Heart left ventricle (tissue), 16 donors: ENCODE measurements around the gene FBXO31. TPM values are rescaled to one million over a fixed set of nuclear protein-coding genes. Genes with fewer than 3 reads are reported as not detected.

Experiments
- ATAC-seq, 4 donors: fragments of 200-7000 bp; cut with Tn5 transposase; one replicate each; pipeline ENCODE4 v1.9.1; 2020 to 2022; ENCODE audit warnings: moderate library complexity in 4 of 4, mild to moderate bottlenecking in 3 of 4, moderate number of reproducible peaks in 1 of 4
- DNase-seq, 5 donors: peaks; one replicate each; pipeline ENCODE4 v3.0.0-alpha.2; 2020
- H3K27ac ChIP-seq, 12 donors: fragments of 200-600 bp; sonication (generic) in 4 of 12; one replicate each; pipeline versions ENCODE4 v1.5.0 to v1.8.0; 2016 to 2022; ENCODE audit warnings: mild to moderate bottlenecking in 2 of 12
- H3K27me3 ChIP-seq, 9 donors: fragments of 200-600 bp; sonication (generic) in 2 of 9; one replicate each; pipeline versions ENCODE4 v1.5.1 to v1.8.0; 2016 to 2022; ENCODE audit warnings: mild to moderate bottlenecking in 3 of 9
- H3K36me3 ChIP-seq, 9 donors: fragments of 200-600 bp; sonication (generic) in 2 of 9; one replicate each; pipeline versions ENCODE4 v1.5.0 to v1.8.0; 2018 to 2022; ENCODE audit warnings: mild to moderate bottlenecking in 2 of 9
- H3K4me1 ChIP-seq, 12 donors: fragments of 200-600 bp; sonication (generic) in 4 of 12; one replicate each; pipeline versions ENCODE4 v1.5.0 to v1.8.0; 2016 to 2022; ENCODE audit warnings: mild to moderate bottlenecking in 3 of 12
- H3K4me3 ChIP-seq, 12 donors: fragments of 200-600 bp; sonication (generic) in 4 of 12; one replicate each; pipeline versions ENCODE4 v1.5.0 to v1.8.0; 2017 to 2022; ENCODE audit warnings: mild to moderate bottlenecking in 9 of 12, moderate library complexity in 4 of 12
- H3K9me3 ChIP-seq, 12 donors: fragments of 200-600 bp; sonication (generic) in 4 of 12; one replicate each; pipeline versions ENCODE4 v1.5.0 to v1.8.0; 2016 to 2022; ENCODE audit warnings: mild to moderate bottlenecking in 1 of 12
- POLR2A ChIP-seq, 2 donors: fragments of 450-650 bp; IDR thresholded peaks; one replicate each; pipeline ENCODE4 v1.6.1; 2017; ENCODE audit warnings: antibody characterized with exemption in 2 of 2, mild to moderate bottlenecking in 2 of 2, moderate library complexity in 2 of 2
- WGBS, 4 donors: extraction: QIAGEN DNeasy Blood & Tissue Kit in 2 of 4; methylation state at CpG; one replicate each; pipeline versions ENCODE4 v1.1.5 to v1.1.7; 2013 to 2018; 5-methylcytosine and 5-hydroxymethylcytosine counted together
- intact Hi-C, 10 donors: fragments of 100-400 bp; cut with DNase I; formaldehyde crosslinking; loops; one replicate each; pipeline versions ENCODE4 v1.11.1 to v1.14.2; 2022
- polyA plus RNA-seq, 2 donors: library from polyadenylated mRNA; stranded (reverse); fragments of 200-250 nt; gene quantifications; one replicate each; pipeline ENCODE4 v1.2.3, GENCODE V29; 2013
- total RNA-seq, 9 donors: library from RNA; depleted of rRNA in 2 of 9; stranded (reverse); fragments of >200 nt in 2 of 9; fragmentation: NEBNext Ultra II Directional in 3 of 9; extraction: Animal tissue kit (Norgen Biotek cat#: 25700) in 3 of 9; gene quantifications; one replicate each; pipeline versions ENCODE4 v1.1.0 to v1.2.4, GENCODE V29; 2016 to 2023
- TF ChIP-seq, protein P1 (sequence below), 12 donors: fragments of 200-600 bp; sonication (generic) in 4 of 12; IDR thresholded peaks; one replicate each; pipeline versions ENCODE4 v1.5.0 to v1.8.0; 2018 to 2022; ENCODE audit warnings: antibody characterized with exemption in 12 of 12, mild to moderate bottlenecking in 5 of 12
- donor health status: ischemic (EF 13 %, LVEDD 7.1; RV severe dilation, severe dysfunction).
- donor health status: healthy with polysubstance abuse.
- donor health status: DM: no; HTN: yes; CAD: no.
- donor health status: DM: no; HTN: no; CAD: no.
- donor health status: ischemic (EF 25% LVEDD 6.9; RV normal size, moderate dysfunction).
- donor health status: ischemic (EF 25% LVEDD 5.7; RV mildly dilated, moderate dysfunction).
- donor health status: healthy.
- donor health status: DM: yes; HTN: yes; CAD: no.
- donor health status: ischemic (EF 35%, LVEDD 5.7; RV mildly dilated, moderate dysfunction).
- donor health status: nonischemic (EF 11% LVEDD 7.7; RV severe dilation, severe dysfunction).
- donor health status: DM: yes; HTN: yes; CAD: no.
- donor health status: PGD.
- donor health status: ischemic (EF 29% LVEDD 5.4; RV normal size, mild dysfunction).
- donor health status: nonischemic (EF 23%, LVEDD 6.1; RV moderate dilation, normal function).

FBXO31 gene
- total and polyA plus RNA-seq, 11 donors = 20.0 to 130 (median 63.1) TPM

DNA sequence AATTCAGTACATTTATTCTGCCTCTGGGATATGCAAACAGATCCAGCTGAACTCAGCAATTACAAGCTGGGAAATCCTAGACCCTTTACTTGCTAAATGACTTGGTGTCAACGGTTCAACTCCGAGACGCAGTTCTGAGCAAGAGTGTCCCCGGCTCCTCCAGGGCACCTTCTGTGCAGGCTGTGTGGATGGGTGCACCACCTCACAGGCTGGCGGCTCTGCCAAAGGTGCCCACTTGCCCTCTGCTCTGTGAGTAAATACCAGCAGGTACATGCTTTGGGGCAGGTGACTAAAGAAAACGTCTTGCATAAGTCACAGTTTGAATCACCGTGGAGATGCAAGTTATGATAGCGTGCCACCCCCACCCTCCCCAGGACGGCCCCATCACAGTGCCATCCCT lies 31.9 kb upstream of the FBXO31 start:
- H3K36me3 ChIP-seq = peaks cover 0 to 100% (median 99%) of the 10 kb centered on the region in 9 donors
- H3K27ac ChIP-seq = no peak overlapping the region
- DNase-seq (no peak), ATAC-seq (no peak)
- no peaks in the 10 kb centered on the region for H3K27me3 ChIP-seq
- H3K4me1 ChIP-seq = peaks cover 0 to 6% (median 0%) of the 10 kb centered on the region in 12 donors
- H3K9me3 ChIP-seq = no peaks in the 10 kb centered on the region
- intact Hi-C loops = loop anchor here in 9 of 10 donors (5.0 to 10.0 kb wide), 8 partner anchors 77 to 222 kb away; partner anchors contain the start of gene ZCCHC14 (in 2 of the 9)
- TF ChIP-seq, protein P1, sequence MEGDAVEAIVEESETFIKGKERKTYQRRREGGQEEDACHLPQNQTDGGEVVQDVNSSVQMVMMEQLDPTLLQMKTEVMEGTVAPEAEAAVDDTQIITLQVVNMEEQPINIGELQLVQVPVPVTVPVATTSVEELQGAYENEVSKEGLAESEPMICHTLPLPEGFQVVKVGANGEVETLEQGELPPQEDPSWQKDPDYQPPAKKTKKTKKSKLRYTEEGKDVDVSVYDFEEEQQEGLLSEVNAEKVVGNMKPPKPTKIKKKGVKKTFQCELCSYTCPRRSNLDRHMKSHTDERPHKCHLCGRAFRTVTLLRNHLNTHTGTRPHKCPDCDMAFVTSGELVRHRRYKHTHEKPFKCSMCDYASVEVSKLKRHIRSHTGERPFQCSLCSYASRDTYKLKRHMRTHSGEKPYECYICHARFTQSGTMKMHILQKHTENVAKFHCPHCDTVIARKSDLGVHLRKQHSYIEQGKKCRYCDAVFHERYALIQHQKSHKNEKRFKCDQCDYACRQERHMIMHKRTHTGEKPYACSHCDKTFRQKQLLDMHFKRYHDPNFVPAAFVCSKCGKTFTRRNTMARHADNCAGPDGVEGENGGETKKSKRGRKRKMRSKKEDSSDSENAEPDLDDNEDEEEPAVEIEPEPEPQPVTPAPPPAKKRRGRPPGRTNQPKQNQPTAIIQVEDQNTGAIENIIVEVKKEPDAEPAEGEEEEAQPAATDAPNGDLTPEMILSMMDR (IDR thresholded peaks at IDR 0.05) = no peak
- TF ChIP-seq POLR2A (IDR thresholded peaks at IDR 0.05) = no peak
- WGBS, 4 donors = 82 to 94% (median 93%) methylated on average over 8 to 9 of the region's 9 CpGs
- no peak overlapping the region for H3K4me3 ChIP-seq

DNA sequence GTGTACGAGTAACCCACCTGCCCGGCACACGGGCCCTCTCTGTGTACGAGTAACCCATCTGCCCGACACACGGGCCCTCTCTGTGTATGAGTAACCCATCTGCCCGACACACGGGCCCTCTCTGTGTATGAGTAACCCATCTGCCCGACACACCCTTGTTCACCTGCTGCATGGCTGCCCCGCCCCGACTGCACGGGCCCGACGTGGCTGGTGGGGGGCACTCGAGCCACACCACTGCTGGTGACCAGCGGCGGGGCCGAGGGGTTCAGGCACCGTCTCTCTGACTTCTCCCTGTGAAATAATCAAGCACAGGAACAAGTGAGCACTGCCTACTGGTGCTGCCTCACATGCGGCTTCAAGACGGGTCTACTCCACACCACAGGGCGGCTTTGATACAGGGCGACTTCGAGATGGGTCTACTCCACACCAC lies 30.7 kb upstream of the FBXO31 start:
- Histone ChIP-seq H3K9me3 (no peaks in the 10 kb centered on the region), H3K4me3 (no peak overlapping the region), H3K27me3 (no peaks in the 10 kb centered on the region), H3K36me3 (peaks cover 0 to 100% (median 96%) of the 10 kb centered on the region in 9 donors), H3K4me1 (peaks cover 0 to 6% (median 0%) of the 10 kb centered on the region in 12 donors), H3K27ac (no peak overlapping the region)
- intact Hi-C loops = loop anchor here in 6 of 10 donors (5.0 to 10.0 kb wide), 7 partner anchors 81 to 223 kb away; partner anchors contain the start of gene ZCCHC14 (in 1 of the 6)
- WGBS, 4 donors = 90 to 91% (median 90%) methylated on average over 24 of the region's 24 CpGs
- ATAC-seq (no peak), DNase-seq (no peak)
- TF ChIP-seq POLR2A (IDR thresholded peaks at IDR 0.05) = no peak
- TF ChIP-seq, protein P1 (IDR thresholded peaks at IDR 0.05) = no peak

DNA sequence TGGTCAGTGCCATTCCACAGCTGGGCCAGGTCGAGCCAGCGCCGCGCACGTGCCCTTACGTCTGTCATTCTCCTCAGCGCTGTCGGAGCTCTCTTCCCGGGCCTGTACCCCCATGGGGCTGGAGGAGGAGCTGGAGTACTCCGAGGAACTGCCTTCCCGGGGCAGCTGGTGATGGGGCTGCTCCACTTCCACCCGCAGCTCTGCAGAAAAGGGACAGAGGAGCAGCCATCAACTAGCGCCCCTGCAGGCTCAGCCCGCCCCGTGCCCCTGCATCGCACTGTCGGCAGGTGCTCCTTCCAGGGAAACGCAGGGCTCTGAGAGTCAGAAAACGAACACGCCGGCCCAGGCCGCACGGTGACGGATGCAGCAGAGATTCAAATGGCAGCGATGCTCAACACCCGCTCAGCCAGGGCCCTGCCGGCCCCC lies 29.4 kb upstream of the FBXO31 start:
- H3K9me3 ChIP-seq = no peaks in the 10 kb centered on the region
- H3K36me3 ChIP-seq = peaks cover 0 to 100% (median 94%) of the 10 kb centered on the region in 9 donors
- ATAC-seq (peak in 2 of 4 donors; percentile 15 to 24), DNase-seq (no peak)
- no peak overlapping the region for H3K4me3 ChIP-seq
- TF ChIP-seq POLR2A (IDR thresholded peaks at IDR 0.05) = no peak
- TF ChIP-seq, protein P1 (IDR thresholded peaks at IDR 0.05) = no peak
- 89 to 92% (median 91%) methylated on average over 24 to 27 of the region's 27 CpGs for WGBS, 4 donors
- peaks cover 0 to 8% (median 0%) of the 10 kb centered on the region in 12 donors for H3K4me1 ChIP-seq
- intact Hi-C loops = loop anchor here in 6 of 10 donors (5.0 to 10.0 kb wide), 7 partner anchors 82 to 224 kb away; partner anchors contain the start of gene ZCCHC14 (in 1 of the 6)
- H3K27me3 ChIP-seq = no peaks in the 10 kb centered on the region
- no peak overlapping the region for H3K27ac ChIP-seq

DNA sequence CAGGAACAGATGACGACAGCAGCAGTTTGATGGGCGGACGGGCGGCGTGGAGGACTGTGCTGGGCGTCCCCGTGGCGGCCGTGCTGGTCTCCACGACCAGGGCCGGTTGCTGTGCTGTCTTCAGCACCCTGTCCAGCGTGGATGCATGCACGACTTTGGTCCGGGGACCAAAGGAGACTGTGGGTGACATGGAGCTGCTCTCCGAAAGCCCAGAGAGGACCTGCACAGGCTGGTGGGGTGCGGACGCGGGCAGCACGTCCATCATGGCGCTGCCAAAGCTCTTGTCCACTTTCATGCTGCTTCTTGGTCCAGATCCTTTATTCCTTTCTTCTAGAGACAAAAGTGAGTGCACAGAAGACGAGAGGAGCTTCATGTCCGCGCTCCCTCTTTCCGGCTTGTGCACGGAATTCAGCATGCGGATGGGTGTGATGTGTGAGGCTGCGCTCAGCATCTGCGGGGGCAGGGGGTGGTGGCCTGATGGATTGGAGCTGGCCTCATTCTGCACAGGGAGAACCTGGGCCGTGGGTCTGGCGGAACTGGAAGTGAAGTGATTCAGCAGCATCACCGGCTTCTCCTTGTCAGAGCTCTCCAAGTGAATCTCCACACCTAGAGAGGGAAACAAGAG lies 28.9 kb upstream of the FBXO31 start:
- no peaks in the 10 kb centered on the region for H3K9me3 ChIP-seq
- peak in 1 of 4 donors; percentile 8 for ATAC-seq
- TF ChIP-seq POLR2A (IDR thresholded peaks at IDR 0.05) = no peak
- TF ChIP-seq, protein P1 (IDR thresholded peaks at IDR 0.05) = no peak
- H3K4me3 ChIP-seq = no peak overlapping the region
- intact Hi-C loops = loop anchor here in 6 of 10 donors (5.0 to 10.0 kb wide), 7 partner anchors 82 to 225 kb away; partner anchors contain the start of gene ZCCHC14 (in 1 of the 6)
- 88 to 91% (median 89%) methylated on average over 29 to 31 of the region's 31 CpGs for WGBS, 4 donors
- peaks cover 0 to 100% (median 94%) of the 10 kb centered on the region in 9 donors for H3K36me3 ChIP-seq
- H3K4me1 ChIP-seq = peaks cover 0 to 14% (median 0%) of the 10 kb centered on the region in 12 donors
- DNase-seq = no peak
- no peak overlapping the region for H3K27ac ChIP-seq
- no peaks in the 10 kb centered on the region for H3K27me3 ChIP-seq
